Astrocyte (in vitro differentiated cells and primary cell): ENCODE data around the gene VPS39. TPM values are rescaled to one million over a fixed set of nuclear protein-coding genes. Genes with fewer than 3 reads are reported as not detected.

ENCODE experiments used
- DNase-seq: peaks from one replicate; pipeline ENCODE4 v3.0.0-alpha.2; 2010; ENCODE audit warnings: low read depth
- FAIRE-seq: peaks from 2 replicates; lab custom pipeline; 2011; peaks lifted over from hg19 to GRCh38; lab: Jason Lieb, UNC
- H2AFZ ChIP-seq: 2 replicates; pipeline ENCODE4 v1.6.0; 2012; ENCODE audit warnings: low read depth, low read length, inconsistent platforms
- H3K27ac ChIP-seq: 2 replicates; pipeline ENCODE4 v1.5.1; 2011; ENCODE audit warnings: low read depth, low read length, inconsistent platforms
- H3K27me3 ChIP-seq: 2 replicates; pipeline ENCODE4 v1.6.0; 2011; ENCODE audit warnings: low read length, inconsistent platforms; ENCODE audit not compliant: insufficient read depth
- H3K36me3 ChIP-seq: 2 replicates; pipeline ENCODE4 v1.5.1; 2011; ENCODE audit warnings: low read length, inconsistent platforms; ENCODE audit not compliant: insufficient read depth
- H3K4me1 ChIP-seq: 2 replicates; pipeline ENCODE4 v1.5.1; 2011; ENCODE audit warnings: low read length, inconsistent platforms; ENCODE audit not compliant: insufficient read depth
- H3K4me2 ChIP-seq: 2 replicates; pipeline ENCODE4 v1.6.0; 2012; ENCODE audit warnings: low read length, inconsistent platforms
- H3K4me3 ChIP-seq: 2 replicates; pipeline ENCODE4 v1.5.1; 2011; ENCODE audit warnings: low read depth, mild to moderate bottlenecking, low read length, inconsistent platforms; ENCODE audit not compliant: insufficient read depth
- H3K79me2 ChIP-seq: 2 replicates; pipeline ENCODE4 v1.6.0; 2012; ENCODE audit warnings: mild to moderate bottlenecking, low read length, inconsistent platforms; ENCODE audit not compliant: insufficient read depth
- H3K9ac ChIP-seq: 2 replicates; pipeline ENCODE4 v1.6.0; 2012; ENCODE audit warnings: mild to moderate bottlenecking, low read length, inconsistent platforms
- H3K9me3 ChIP-seq: 2 replicates; pipeline ENCODE4 v1.5.1; 2012; ENCODE audit warnings: low read depth, mild to moderate bottlenecking, low read length, inconsistent platforms; ENCODE audit not compliant: insufficient read depth
- H4K20me1 ChIP-seq: 2 replicates; pipeline ENCODE4 v1.6.0; 2012; ENCODE audit warnings: low read length, inconsistent platforms; ENCODE audit not compliant: insufficient read depth
- H3K27ac Mint-ChIP-seq: one replicate; pipeline ENCODE4 v1.8.0; 2021; ENCODE audit warnings: mild to moderate bottlenecking, mixed read lengths; ENCODE audit not compliant: unreplicated experiment
- H3K27me3 Mint-ChIP-seq: one replicate; pipeline ENCODE4 v1.8.0; 2021; ENCODE audit warnings: low read depth, mixed read lengths; ENCODE audit not compliant: unreplicated experiment
- H3K36me3 Mint-ChIP-seq: one replicate; pipeline ENCODE4 v1.8.0; 2021; ENCODE audit warnings: low read depth, mixed read lengths; ENCODE audit not compliant: unreplicated experiment
- H3K4me1 Mint-ChIP-seq: one replicate; pipeline ENCODE4 v1.8.0; 2021; ENCODE audit warnings: low read depth, mixed read lengths; ENCODE audit not compliant: unreplicated experiment
- H3K4me3 Mint-ChIP-seq: one replicate; pipeline ENCODE4 v1.8.0; 2021; ENCODE audit warnings: mild to moderate bottlenecking, moderate library complexity, mixed read lengths; ENCODE audit not compliant: unreplicated experiment
- H3K9me3 Mint-ChIP-seq: one replicate; pipeline ENCODE4 v1.8.0; 2021; ENCODE audit warnings: mild to moderate bottlenecking, mixed read lengths; ENCODE audit not compliant: unreplicated experiment
- CTCF ChIP-seq: IDR thresholded peaks from 2 replicates; pipeline ENCODE4 v1.5.1; 2011; ENCODE audit warnings: low read depth, mild to moderate bottlenecking, inconsistent platforms, low read length, moderate library complexity; ENCODE audit not compliant: insufficient read depth
- EZH2 ChIP-seq: IDR thresholded peaks from 2 replicates; pipeline ENCODE4 v1.6.1; 2012; ENCODE audit warnings: mild to moderate bottlenecking, low read length, inconsistent platforms; ENCODE audit not compliant: insufficient read depth
- total RNA-seq: library from RNA; stranded (reverse); gene quantifications from 2 replicates; pipeline ENCODE4 v1.2.1, GENCODE V29; 2021

VPS39 gene
- total RNA-seq, 1 donor from 2014 or later, result 60.6 TPM

DNA sequence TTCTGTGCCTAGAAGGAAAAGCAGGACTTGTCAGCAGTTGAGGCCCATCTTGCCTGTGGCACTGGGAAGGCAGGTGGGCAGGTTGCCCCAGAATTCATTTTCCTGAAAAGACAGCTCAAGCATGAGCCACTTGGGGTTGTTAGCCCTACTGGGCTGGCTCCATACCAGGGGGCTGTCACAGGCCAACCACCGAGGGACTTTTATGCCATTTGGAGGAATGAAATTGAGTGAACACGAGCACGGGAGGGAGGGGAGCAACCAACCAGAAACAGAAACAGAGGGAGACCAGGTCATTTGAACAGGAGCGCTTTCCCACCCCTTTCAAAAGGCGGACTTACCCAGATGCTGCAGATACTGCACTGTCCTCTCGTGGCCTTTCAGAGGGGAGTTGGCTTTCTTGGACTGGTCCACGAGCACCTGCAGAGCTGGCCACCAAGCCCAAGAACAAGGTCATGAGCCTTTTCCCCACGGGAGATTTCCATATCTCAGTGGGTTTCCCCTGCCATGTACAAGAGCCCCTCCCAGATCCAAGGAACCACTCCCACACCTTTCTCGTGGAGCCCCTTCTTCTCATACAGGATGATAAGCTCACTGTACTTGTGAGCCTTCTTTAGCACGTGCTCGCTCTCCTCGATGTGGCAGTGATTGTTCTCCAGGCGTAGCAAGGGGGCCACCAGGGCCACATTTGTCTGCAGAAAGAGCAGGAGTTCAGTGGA is 41.7 kb downstream of the VPS39 start:
- H3K36me3 Mint-ChIP-seq, result peaks cover 46% of the 10 kb centered on the region
- H3K4me1 Mint-ChIP-seq, result no peaks in the 10 kb centered on the region
- no peak overlapping the region for H2AFZ ChIP-seq
- TF ChIP-seq EZH2, result no peak
- TF ChIP-seq CTCF, result no peak
- H3K27me3 ChIP-seq, result no peaks in the 10 kb centered on the region
- no peaks in the 10 kb centered on the region for H3K9me3 Mint-ChIP-seq
- H3K79me2 ChIP-seq, result no peaks in the 10 kb centered on the region
- FAIRE-seq (no peak), DNase-seq (no peak)
- H3K9ac ChIP-seq, result no peak overlapping the region
- H3K27me3 Mint-ChIP-seq, result no peaks in the 10 kb centered on the region
- peaks cover 77% of the 10 kb centered on the region for H3K36me3 ChIP-seq
- no peak overlapping the region for H3K27ac ChIP-seq
- H4K20me1 ChIP-seq, result no peaks in the 10 kb centered on the region
- H3K9me3 ChIP-seq, result no peaks in the 10 kb centered on the region
- no peaks in the 10 kb centered on the region for H3K4me1 ChIP-seq
- no peak overlapping the region for H3K4me3 Mint-ChIP-seq
- H3K4me2 ChIP-seq, result no peak overlapping the region
- no peak overlapping the region for H3K4me3 ChIP-seq
- H3K27ac Mint-ChIP-seq, result no peak overlapping the region

- Mint-ChIP-seq H3K36me3 (peaks cover 44% of the 10 kb centered on the region), H3K4me1 (no peaks in the 10 kb centered on the region), H3K27ac (no peak overlapping the region), H3K27me3 (no peaks in the 10 kb centered on the region), H3K9me3 (no peaks in the 10 kb centered on the region), H3K4me3 (no peak overlapping the region)
- DNase-seq (no peak), FAIRE-seq (no peak)
- Histone ChIP-seq H3K27me3 (no peaks in the 10 kb centered on the region), H4K20me1 (no peaks in the 10 kb centered on the region), H3K4me3 (no peak overlapping the region), H3K9ac (no peak overlapping the region), H3K36me3 (peaks cover 82% of the 10 kb centered on the region), H3K4me1 (no peaks in the 10 kb centered on the region), H3K79me2 (no peaks in the 10 kb centered on the region), H3K4me2 (no peak overlapping the region), H3K27ac (no peak overlapping the region), H2AFZ (no peak overlapping the region), H3K9me3 (no peaks in the 10 kb centered on the region)
- TF ChIP-seq EZH2 (no peak), CTCF (no peak)
Observed at GRCh38 chr15:42165106-42165505, 43.0 kb downstream of the VPS39 start.

- Histone ChIP-seq H3K9me3 (no peaks in the 10 kb centered on the region), H4K20me1 (no peaks in the 10 kb centered on the region), H3K4me2 (no peak overlapping the region), H3K4me1 (peaks cover 6% of the 10 kb centered on the region), H3K36me3 (peaks cover 76% of the 10 kb centered on the region), H3K9ac (no peak overlapping the region), H3K79me2 (no peaks in the 10 kb centered on the region), H3K4me3 (no peak overlapping the region), H2AFZ (no peak overlapping the region), H3K27me3 (no peaks in the 10 kb centered on the region), H3K27ac (no peak overlapping the region)
- TF ChIP-seq EZH2 (no peak), CTCF (no peak)
- H3K9me3 Mint-ChIP-seq, result no peaks in the 10 kb centered on the region
- DNase-seq (no peak), FAIRE-seq (no peak)
- H3K4me1 Mint-ChIP-seq, result no peaks in the 10 kb centered on the region
- H3K27me3 Mint-ChIP-seq, result no peaks in the 10 kb centered on the region
- peaks cover 48% of the 10 kb centered on the region for H3K36me3 Mint-ChIP-seq
- no peak overlapping the region for H3K27ac Mint-ChIP-seq
- no peak overlapping the region for H3K4me3 Mint-ChIP-seq
Observed at GRCh38 chr15:42163947-42164550, 44.1 kb downstream of the VPS39 start.
